Neuronal stem cell (in vitro differentiated cells): ENCODE results near the gene KRT79. TPM values are rescaled to one million over a fixed set of nuclear protein-coding genes. Genes with fewer than 3 reads are reported as not detected.
A peak's percentile ranks its signal among the peaks of the same experiment; 100 is the strongest.
"Not testable (repeated sequence)": the region's sequence is repeated elsewhere in the genome, so short reads cannot be mapped to it uniquely, and the experiment has no call there.

Experiments used
- DNase-seq: peaks from one replicate; pipeline ENCODE4 v3.0.0-alpha.2; 2013; ENCODE audit warnings: low spot score
- H2AFZ ChIP-seq: one replicate; pipeline ENCODE4 v1.6.1; 2013; ENCODE audit warnings: mild to moderate bottlenecking, low read length, inconsistent platforms
- H2AK5ac ChIP-seq: 2 replicates; pipeline ENCODE4 v1.6.1; 2013; ENCODE audit warnings: low read depth, mild to moderate bottlenecking, inconsistent platforms, low read length, moderate library complexity, mixed read lengths
- H2BK120ac ChIP-seq: 2 replicates; pipeline ENCODE4 v1.6.1; 2013; ENCODE audit warnings: low read depth, mild to moderate bottlenecking, inconsistent platforms, low read length, moderate library complexity, mixed read lengths
- H2BK12ac ChIP-seq: one replicate; pipeline ENCODE4 v1.6.1; 2013; ENCODE audit warnings: low read length, inconsistent platforms
- H2BK15ac ChIP-seq: 2 replicates; pipeline ENCODE4 v1.6.1; 2013; ENCODE audit warnings: mild to moderate bottlenecking, low read length, inconsistent platforms, mixed read lengths
- H2BK5ac ChIP-seq: one replicate; pipeline ENCODE4 v1.6.1; 2013; ENCODE audit warnings: inconsistent platforms, mild to moderate bottlenecking, low read length, moderate library complexity
- H3K14ac ChIP-seq: one replicate; pipeline ENCODE4 v1.6.1; 2013; ENCODE audit warnings: low read length, inconsistent platforms
- H3K18ac ChIP-seq: 2 replicates; pipeline ENCODE4 v1.6.1; 2013; ENCODE audit warnings: low read length, inconsistent platforms
- H3K23ac ChIP-seq: 2 replicates; pipeline ENCODE4 v1.6.1; 2013; ENCODE audit warnings: low read depth, mild to moderate bottlenecking, mixed read lengths, low read length, inconsistent platforms; ENCODE audit not compliant: poor library complexity
- H3K27ac ChIP-seq: replicated peaks from 3 replicates; pipeline ENCODE4 v1.5.1; 2013; ENCODE audit warnings: low read length, inconsistent platforms
- H3K27me3 ChIP-seq, 3 experiments: 2 replicates each; pipeline ENCODE4 v1.6.1; 2013; ENCODE audit warnings: low read length in 3 of 3, mild to moderate bottlenecking in 2 of 3, inconsistent platforms in 1 of 3, low read depth in 1 of 3, mixed read lengths in 1 of 3, moderate library complexity in 1 of 3; ENCODE audit not compliant: control insufficient read depth in 3 of 3, insufficient read depth in 3 of 3
- H3K36me3 ChIP-seq, 2 donors: replicated peaks in 1 of 2; 2 replicates each; pipeline ENCODE4 v1.6.1; 2013; ENCODE audit warnings: low read length in 2 of 2; ENCODE audit not compliant: control insufficient read depth in 2 of 2, insufficient read depth in 2 of 2
- H3K4ac ChIP-seq: 2 replicates; pipeline ENCODE4 v1.6.1; 2013; ENCODE audit warnings: inconsistent platforms, mild to moderate bottlenecking, low read length, moderate library complexity
- H3K4me1 ChIP-seq, 2 donors: 1 replicate in 1 of 2; 2 replicates in 1 of 2; pipeline ENCODE4 v1.6.1; 2013; ENCODE audit warnings: low read length in 2 of 2, low read depth in 1 of 2; ENCODE audit not compliant: control insufficient read depth in 2 of 2, insufficient read depth in 1 of 2
- H3K4me2 ChIP-seq: one replicate; pipeline ENCODE4 v1.6.1; 2013; ENCODE audit warnings: mild to moderate bottlenecking, low read length, inconsistent platforms; ENCODE audit not compliant: insufficient read depth, poor library complexity, severe bottlenecking
- H3K4me3 ChIP-seq, 2 donors: 2 replicates each; pipeline ENCODE4 v1.5.1; 2013; ENCODE audit warnings: low read length in 2 of 2, mild to moderate bottlenecking in 2 of 2, inconsistent platforms in 1 of 2, moderate library complexity in 1 of 2
- H3K79me1 ChIP-seq: one replicate; pipeline ENCODE4 v1.6.1; 2013; ENCODE audit warnings: low read depth, mild to moderate bottlenecking, inconsistent platforms, low read length, moderate library complexity
- H3K9ac ChIP-seq: one replicate; pipeline ENCODE4 v1.6.1; 2013; ENCODE audit warnings: mild to moderate bottlenecking, low read depth, low read length, inconsistent platforms; ENCODE audit not compliant: poor library complexity
- H3K9me3 ChIP-seq, 2 donors: replicated peaks in 1 of 2; 2 replicates each; pipeline versions ENCODE3 to v1.6.1; 2013; ENCODE audit warnings: low read length in 2 of 2, mild to moderate bottlenecking in 2 of 2, inconsistent platforms in 1 of 2, low read depth in 1 of 2, mixed read lengths in 1 of 2, moderate library complexity in 1 of 2; ENCODE audit not compliant: control insufficient read depth in 2 of 2, insufficient read depth in 1 of 2
- H4K8ac ChIP-seq: one replicate; pipeline ENCODE4 v1.6.1; 2013; ENCODE audit warnings: low read depth, mild to moderate bottlenecking, inconsistent platforms, low read length, moderate library complexity
- H4K91ac ChIP-seq: one replicate; pipeline ENCODE4 v1.6.1; 2013; ENCODE audit warnings: low read length, low read depth, mild to moderate bottlenecking, inconsistent platforms; ENCODE audit not compliant: poor library complexity
- WGBS, 2 donors: extraction: QIAGEN DNeasy Blood & Tissue Kit; methylation state at CpG; one replicate each; pipeline ENCODE4 v1.1.7; 2013; ENCODE audit warnings: missing lambda C conversion rate in 2 of 2, mixed read lengths in 1 of 2; ENCODE audit not compliant: insufficient read length in 2 of 2, insufficient replicate concordance in 1 of 2; ENCODE audit errors: extremely low coverage in 2 of 2; 5-methylcytosine and 5-hydroxymethylcytosine counted together
- polyA plus RNA-seq, 2 experiments: library from polyadenylated mRNA; stranded (reverse); fragments of 200-250 nt; gene quantifications; one replicate each; pipeline ENCODE4 v1.2.3, GENCODE V29; 2013

KRT79 gene
- not detected for polyA plus RNA-seq (2013, experiment 1 of 2)
- not detected for polyA plus RNA-seq (2013, experiment 2 of 2)

- no peak within 1 kb of the TSS for H3K4ac ChIP-seq
- H3K36me3 ChIP-seq, result no peaks in the 10 kb centered on the region
- H3K9me3 ChIP-seq, result no peaks in the 10 kb centered on the region
- no peak within 1 kb of the TSS for H3K27ac ChIP-seq
- no peak within 1 kb of the TSS for H2BK12ac ChIP-seq
- no peak within 1 kb of the TSS for H3K4me3 ChIP-seq
- H2AFZ ChIP-seq, result no peak within 1 kb of the TSS
- no CpG with 5 or more reads among the region's 22 CpGs for WGBS, 2 donors
- peak within 1 kb of the TSS; percentile 72 for H2BK15ac ChIP-seq
- H3K14ac ChIP-seq, result no peak within 1 kb of the TSS
- H3K79me1 ChIP-seq, result no peaks in the 10 kb centered on the region
- H3K9ac ChIP-seq, result no peak within 1 kb of the TSS
- peaks cover 0 to 6% (median 0%) of the 10 kb centered on the region in 3 experiments for H3K27me3 ChIP-seq
- H3K18ac ChIP-seq, result peak within 1 kb of the TSS; percentile 55
- H4K8ac ChIP-seq, result no peak within 1 kb of the TSS
- H2BK120ac ChIP-seq, result no peak within 1 kb of the TSS
- peaks cover 0 to 8% of the 10 kb centered on the region in 2 donors for H3K4me1 ChIP-seq
- DNase-seq, result no peak
- H4K91ac ChIP-seq, result no peak within 1 kb of the TSS
- peak within 1 kb of the TSS; percentile 6 for H2AK5ac ChIP-seq
- peak within 1 kb of the TSS; percentile 17 for H3K23ac ChIP-seq
- no peak within 1 kb of the TSS for H3K4me2 ChIP-seq
- peak within 1 kb of the TSS; percentile 11 for H2BK5ac ChIP-seq
Measured at GRCh38 chr12:52833922-52834726, at the start of gene KRT79. KRT79 (minus strand) TSS chr12:52834311; CDS start chr12:52834260, 51 bp downstream.

GRCh38 chr12:52880499-52880898, 46.4 kb upstream of the KRT79 start:
- H3K27me3 ChIP-seq, result peaks cover 0 to 29% (median 5%) of the 10 kb centered on the region in 3 experiments
- not testable (repeated sequence) for H3K9ac ChIP-seq, H4K8ac ChIP-seq, H3K4me1 ChIP-seq, H3K9me3 ChIP-seq, H2AFZ ChIP-seq, H3K79me1 ChIP-seq, H3K36me3 ChIP-seq, H3K14ac ChIP-seq, H3K4me3 ChIP-seq, H2BK15ac ChIP-seq, H2BK12ac ChIP-seq, H3K18ac ChIP-seq, DNase-seq, H2BK5ac ChIP-seq, H3K4me2 ChIP-seq, H2BK120ac ChIP-seq, H3K27ac ChIP-seq, H2AK5ac ChIP-seq, H3K23ac ChIP-seq, H3K4ac ChIP-seq, H4K91ac ChIP-seq
- no CpG with 5 or more reads among the region's 8 CpGs for WGBS, 2 donors

- no peak overlapping the region for H3K23ac ChIP-seq
- whole genome bisulfite sequencing, 2 donors, result no CpG with 5 or more reads among the region's 38 CpGs
- H3K4me3 ChIP-seq, result no peak overlapping the region
- peaks cover 0 to 7% of the 10 kb centered on the region in 2 donors for H3K4me1 ChIP-seq
- H3K36me3 ChIP-seq, result no peaks in the 10 kb centered on the region
- H2AK5ac ChIP-seq, result no peak overlapping the region
- H2BK120ac ChIP-seq, result no peak overlapping the region
- no peak overlapping the region for H2BK5ac ChIP-seq
- H4K91ac ChIP-seq, result no peak overlapping the region
- H2BK15ac ChIP-seq, result peak overlapping the region; percentile 52
- H3K79me1 ChIP-seq, result no peaks in the 10 kb centered on the region
- peak overlapping the region; percentile 86 for H3K18ac ChIP-seq
- H2BK12ac ChIP-seq, result no peak overlapping the region
- H3K27ac ChIP-seq, result no peak overlapping the region
- no peak overlapping the region for H3K4ac ChIP-seq
- H2AFZ ChIP-seq, result peak overlapping the region; percentile 66
- H3K9ac ChIP-seq, result peak overlapping the region; percentile 17
- peaks cover 0 to 37% (median 5%) of the 10 kb centered on the region in 3 experiments for H3K27me3 ChIP-seq
- H4K8ac ChIP-seq, result peak overlapping the region; percentile 24
- H3K9me3 ChIP-seq, result no peaks in the 10 kb centered on the region
- H3K14ac ChIP-seq, result no peak overlapping the region
- DNase-seq, result peak; percentile 93
- H3K4me2 ChIP-seq, result peak overlapping the region; percentile 50
Measured at GRCh38 chr12:52879394-52880351, 45.6 kb upstream of the KRT79 start.
